Activated naive CD8-positive, alpha-beta T cell treated with anti-CD3 and anti-CD28 coated beads, Interleukin-2, amount 50 U/mL, for 24 hours (primary cell): ENCODE measurements around the gene HPCAL1.

Experiments
- ATAC-seq: fragments of 150-1000 bp; cut with Tn5 transposase; one replicate; pipeline ENCODE4 v1.10.0; 2021
- DNase-seq: peaks from one replicate; pipeline ENCODE4 v3.0.0; 2021
- H3K27ac Mint-ChIP-seq: one replicate; pipeline ENCODE4 v1.8.0; 2021; ENCODE audit warnings: mild to moderate bottlenecking, mixed read lengths
- H3K27me3 Mint-ChIP-seq: one replicate; pipeline ENCODE4 v1.8.0; 2021; ENCODE audit warnings: mixed read lengths
- H3K36me3 Mint-ChIP-seq: one replicate; pipeline ENCODE4 v1.8.0; 2021; ENCODE audit warnings: low read depth, mixed read lengths
- H3K4me1 Mint-ChIP-seq: one replicate; pipeline ENCODE4 v1.8.0; 2021; ENCODE audit warnings: mixed read lengths
- H3K4me3 Mint-ChIP-seq: one replicate; pipeline ENCODE4 v1.8.0; 2021; ENCODE audit warnings: mild to moderate bottlenecking, moderate library complexity, mixed read lengths
- H3K9me3 Mint-ChIP-seq: one replicate; pipeline ENCODE4 v1.8.0; 2021; ENCODE audit warnings: mixed read lengths

The HPCAL1 gene

GRCh38 chr2:10430886-10431622, 128.3 kb downstream of the HPCAL1 start:
- Mint-ChIP-seq H3K27ac (no peak overlapping the region), H3K4me3 (no peak overlapping the region), H3K4me1 (peaks cover 13% of the 10 kb centered on the region)

GRCh38 chr2:10431797-10432196, 129.1 kb downstream of the HPCAL1 start:
- Mint-ChIP-seq H3K36me3 (peaks cover 3% of the 10 kb centered on the region), H3K4me3 (peak overlapping the region; percentile 34), H3K27me3 (peaks cover 19% of the 10 kb centered on the region), H3K9me3 (no peaks in the 10 kb centered on the region), H3K4me1 (peaks cover 13% of the 10 kb centered on the region), H3K27ac (no peak overlapping the region)
- ATAC-seq (no peak), DNase-seq (no peak)

More at GRCh38 chr2:10430886-10431622, 128.3 kb downstream of the HPCAL1 start:
- H3K36me3 Mint-ChIP-seq: peaks cover 3% of the 10 kb centered on the region
- ATAC-seq: no peak
- no peaks in the 10 kb centered on the region for H3K9me3 Mint-ChIP-seq
- peaks cover 19% of the 10 kb centered on the region for H3K27me3 Mint-ChIP-seq
- no peak for DNase-seq

- ATAC-seq (peak; percentile 15), DNase-seq (no peak)
- H3K9me3 Mint-ChIP-seq: no peaks in the 10 kb centered on the region
- peaks cover 13% of the 10 kb centered on the region for H3K4me1 Mint-ChIP-seq
- peak overlapping the region; percentile 34 for H3K4me3 Mint-ChIP-seq
- H3K36me3 Mint-ChIP-seq: no peaks in the 10 kb centered on the region
- H3K27ac Mint-ChIP-seq: no peak overlapping the region
- peaks cover 19% of the 10 kb centered on the region for H3K27me3 Mint-ChIP-seq
Measured at GRCh38 chr2:10432311-10433181, 129.8 kb downstream of the HPCAL1 start.

- Mint-ChIP-seq H3K27ac (no peak overlapping the region), H3K4me1 (peaks cover 13% of the 10 kb centered on the region)
Measured at GRCh38 chr2:10433264-10433946, 130.7 kb downstream of the HPCAL1 start.

GRCh38 chr2:10433947-10434885, 131.5 kb downstream of the HPCAL1 start:
- no peak for DNase-seq
- H3K27ac Mint-ChIP-seq: no peak overlapping the region
- H3K36me3 Mint-ChIP-seq: peaks cover 8% of the 10 kb centered on the region
- no peaks in the 10 kb centered on the region for H3K9me3 Mint-ChIP-seq
- no peak for ATAC-seq
- no peak overlapping the region for H3K4me3 Mint-ChIP-seq
- peaks cover 19% of the 10 kb centered on the region for H3K27me3 Mint-ChIP-seq
- peaks cover 13% of the 10 kb centered on the region for H3K4me1 Mint-ChIP-seq

More at GRCh38 chr2:10433264-10433946, 130.7 kb downstream of the HPCAL1 start:
- H3K4me3 Mint-ChIP-seq: no peak overlapping the region
- ATAC-seq (no peak), DNase-seq (no peak)
- peaks cover 19% of the 10 kb centered on the region for H3K27me3 Mint-ChIP-seq
- no peaks in the 10 kb centered on the region for H3K9me3 Mint-ChIP-seq
- H3K36me3 Mint-ChIP-seq: peaks cover 1% of the 10 kb centered on the region

- peak; percentile 83 for DNase-seq
- peak overlapping the region; percentile 39 for H3K27ac Mint-ChIP-seq
- H3K9me3 Mint-ChIP-seq: no peaks in the 10 kb centered on the region
- peaks cover 13% of the 10 kb centered on the region for H3K4me1 Mint-ChIP-seq
- peaks cover 19% of the 10 kb centered on the region for H3K27me3 Mint-ChIP-seq
- no peak overlapping the region for H3K4me3 Mint-ChIP-seq
- H3K36me3 Mint-ChIP-seq: peaks cover 16% of the 10 kb centered on the region
- ATAC-seq: peak; percentile 58
Measured at GRCh38 chr2:10434886-10435819, 132.4 kb downstream of the HPCAL1 start.

GRCh38 chr2:10435820-10436204, 133.1 kb downstream of the HPCAL1 start:
- Mint-ChIP-seq H3K27ac (no peak overlapping the region), H3K4me3 (no peak overlapping the region), H3K27me3 (peaks cover 18% of the 10 kb centered on the region), H3K4me1 (peaks cover 13% of the 10 kb centered on the region), H3K9me3 (no peaks in the 10 kb centered on the region), H3K36me3 (peaks cover 23% of the 10 kb centered on the region)
- DNase-seq: no peak
- ATAC-seq: no peak

GRCh38 chr2:10436583-10437110, 133.9 kb downstream of the HPCAL1 start:
- no peak for ATAC-seq
- no peak overlapping the region for H3K27ac Mint-ChIP-seq
- peaks cover 17% of the 10 kb centered on the region for H3K4me1 Mint-ChIP-seq
- no peaks in the 10 kb centered on the region for H3K9me3 Mint-ChIP-seq
- peaks cover 14% of the 10 kb centered on the region for H3K27me3 Mint-ChIP-seq
- no peak for DNase-seq
- no peak overlapping the region for H3K4me3 Mint-ChIP-seq
- peaks cover 31% of the 10 kb centered on the region for H3K36me3 Mint-ChIP-seq

- H3K4me1 Mint-ChIP-seq: peaks cover 25% of the 10 kb centered on the region
- no peaks in the 10 kb centered on the region for H3K9me3 Mint-ChIP-seq
- H3K27ac Mint-ChIP-seq: no peak overlapping the region
- peaks cover 43% of the 10 kb centered on the region for H3K36me3 Mint-ChIP-seq
- no peak overlapping the region for H3K4me3 Mint-ChIP-seq
- peaks cover 8% of the 10 kb centered on the region for H3K27me3 Mint-ChIP-seq
- no peak for DNase-seq
- no peak for ATAC-seq
Measured at GRCh38 chr2:10437806-10438205, 135.1 kb downstream of the HPCAL1 start.

GRCh38 chr2:10438688-10439087, 136.0 kb downstream of the HPCAL1 start:
- Mint-ChIP-seq H3K4me3 (no peak overlapping the region), H3K9me3 (no peaks in the 10 kb centered on the region), H3K27me3 (peaks cover 2% of the 10 kb centered on the region), H3K27ac (peak overlapping the region; percentile 54), H3K4me1 (peaks cover 28% of the 10 kb centered on the region), H3K36me3 (peaks cover 51% of the 10 kb centered on the region)
- ATAC-seq (no peak), DNase-seq (no peak)

GRCh38 chr2:10439185-10439879, 136.6 kb downstream of the HPCAL1 start:
- DNase-seq: no peak

GRCh38 chr2:10439971-10440370, 137.3 kb downstream of the HPCAL1 start:
- H3K27ac Mint-ChIP-seq: peak overlapping the region; percentile 4
- peaks cover 39% of the 10 kb centered on the region for H3K4me1 Mint-ChIP-seq
- H3K36me3 Mint-ChIP-seq: peaks cover 64% of the 10 kb centered on the region
- H3K9me3 Mint-ChIP-seq: no peaks in the 10 kb centered on the region
- H3K27me3 Mint-ChIP-seq: peaks cover under 1% of the 10 kb centered on the region
- ATAC-seq (no peak), DNase-seq (no peak)
- no peak overlapping the region for H3K4me3 Mint-ChIP-seq

More at GRCh38 chr2:10439185-10439879, 136.6 kb downstream of the HPCAL1 start:
- Mint-ChIP-seq H3K27me3 (peaks cover 2% of the 10 kb centered on the region), H3K4me1 (peaks cover 34% of the 10 kb centered on the region), H3K9me3 (no peaks in the 10 kb centered on the region), H3K36me3 (peaks cover 57% of the 10 kb centered on the region), H3K27ac (peak overlapping the region; percentile 4), H3K4me3 (no peak overlapping the region)
- ATAC-seq: no peak
